Endothelial cell of umbilical vein (primary cell): ENCODE results near the gene DCAF5. TPM values are rescaled to one million over a fixed set of nuclear protein-coding genes. Genes with fewer than 3 reads are reported as not detected.

Source experiments
- BruUV-seq: library from RNA; stranded (reverse); fragments of 400-500 nt; replicated peaks from 2 replicates; lab custom pipeline; 2021; lab: Mats Ljungman, UMichigan
- CTCF ChIA-PET: fragments of 300-600, 350-600 bp; sonication (Branson Sonifier 250); formaldehyde crosslinking; loops from one replicate; lab custom pipeline; 2021; ENCODE audit warnings: antibody characterized with exemption, inconsistent platforms; lab: Charles Lee
- POLR2A ChIA-PET: fragments of 300-600, 350-600 bp; sonication (Branson Sonifier 250); formaldehyde crosslinking; loops from one replicate; lab custom pipeline; 2021; ENCODE audit warnings: antibody characterized with exemption, inconsistent platforms; lab: Charles Lee
- DNase-seq: peaks from one replicate; pipeline ENCODE4 v3.0.0-alpha.2; 2011; ENCODE audit warnings: low read depth, low spot score
- FAIRE-seq: peaks from 2 replicates; lab custom pipeline; 2011; peaks lifted over from hg19 to GRCh38; lab: Jason Lieb, UNC
- H2AFZ ChIP-seq: 2 replicates; pipeline ENCODE4 v1.6.0; 2012; ENCODE audit warnings: low read depth, low read length, control low read depth, inconsistent platforms
- H3K27ac ChIP-seq: 2 replicates; pipeline ENCODE4 v1.5.1; 2011; ENCODE audit warnings: low read depth, mild to moderate bottlenecking, control low read depth, low read length, moderate library complexity; ENCODE audit not compliant: insufficient read depth
- H3K27me3 ChIP-seq, 2 experiments: 2 replicates each; pipeline versions ENCODE4 v1.6.0 to v1.6.1; 2011; ENCODE audit warnings: low read length in 2 of 2, mixed read lengths in 1 of 2; ENCODE audit not compliant: control insufficient read depth in 2 of 2, insufficient read depth in 2 of 2
- H3K36me3 ChIP-seq, 2 experiments: 2 replicates in 1 of 2; 3 replicates in 1 of 2; pipeline ENCODE4 v1.5.1; 2011; ENCODE audit warnings: low read length in 2 of 2, mild to moderate bottlenecking in 1 of 2, moderate library complexity in 1 of 2; ENCODE audit not compliant: control insufficient read depth in 2 of 2, insufficient read depth in 2 of 2; ENCODE audit errors: extremely low read depth in 1 of 2
- H3K4me1 ChIP-seq: 3 replicates; pipeline ENCODE4 v1.5.1; 2011; ENCODE audit warnings: mild to moderate bottlenecking, low read length; ENCODE audit not compliant: control insufficient read depth, insufficient read depth; ENCODE audit errors: extremely low read depth
- H3K4me2 ChIP-seq: 2 replicates; pipeline ENCODE4 v1.6.1; 2011; ENCODE audit warnings: low read length, control low read depth, mixed read lengths; ENCODE audit not compliant: insufficient read depth
- H3K4me3 ChIP-seq, 3 experiments: fragments of 200-600 bp in 1 of 3; sonication (generic), shearing (Covaris generic) in 1 of 3; replicated peaks in 1 of 3; 2 replicates each; pipeline ENCODE4 v1.5.1; 2011 to 2016; ENCODE audit warnings: control low read depth in 3 of 3, low read length in 3 of 3, mild to moderate bottlenecking in 2 of 3, inconsistent platforms in 1 of 3, low read depth in 1 of 3, moderate library complexity in 1 of 3; ENCODE audit not compliant: insufficient read depth in 1 of 3
- H3K79me2 ChIP-seq: 2 replicates; pipeline ENCODE4 v1.6.0; 2012; ENCODE audit warnings: low read length, inconsistent platforms; ENCODE audit not compliant: control insufficient read depth, insufficient read depth
- H3K9ac ChIP-seq: replicated peaks from 2 replicates; pipeline ENCODE3; 2011; ENCODE audit warnings: low read length, control low read depth; ENCODE audit not compliant: insufficient read depth; ENCODE audit errors: extremely low read depth
- H3K9me1 ChIP-seq: replicated peaks from 3 replicates; pipeline ENCODE4 v1.6.0; 2011; ENCODE audit warnings: mild to moderate bottlenecking, low read length; ENCODE audit not compliant: control insufficient read depth, insufficient read depth; ENCODE audit errors: extremely low read depth
- H3K9me3 ChIP-seq: replicated peaks from 2 replicates; pipeline ENCODE4 v1.5.1; 2012; ENCODE audit warnings: low read length, inconsistent platforms; ENCODE audit not compliant: control insufficient read depth, insufficient read depth
- H4K20me1 ChIP-seq: replicated peaks from 2 replicates; pipeline ENCODE3; 2011; ENCODE audit warnings: mild to moderate bottlenecking, low read length; ENCODE audit not compliant: control insufficient read depth, insufficient read depth; ENCODE audit errors: extremely low read depth
- CTCF ChIP-seq, 2 donors: IDR thresholded peaks; 1 replicate in 1 of 2; 2 replicates in 1 of 2; pipeline ENCODE4 v1.5.1; 2011; ENCODE audit warnings: low read length in 2 of 2, mild to moderate bottlenecking in 2 of 2, moderate library complexity in 2 of 2, control low read depth in 1 of 2, inconsistent platforms in 1 of 2, low read depth in 1 of 2; ENCODE audit not compliant: insufficient read depth in 1 of 2; ENCODE audit errors: extremely low read depth in 1 of 2
- EZH2 ChIP-seq: IDR thresholded peaks from 2 replicates; pipeline ENCODE4 v1.6.1; 2012; ENCODE audit warnings: borderline replicate concordance, low read depth, mild to moderate bottlenecking, moderate library complexity, low read length, inconsistent platforms; ENCODE audit not compliant: severe bottlenecking
- FOS ChIP-seq: IDR thresholded peaks from 2 replicates; pipeline ENCODE4 v1.6.1; 2011; ENCODE audit warnings: mild to moderate bottlenecking, low read length, moderate library complexity, borderline replicate concordance; ENCODE audit not compliant: insufficient read depth
- GATA2 ChIP-seq: IDR thresholded peaks from 2 replicates; pipeline ENCODE4 v1.7.0; 2011; ENCODE audit warnings: low read depth, mild to moderate bottlenecking, moderate library complexity, mixed read lengths, low read length; ENCODE audit not compliant: insufficient read length, insufficient read depth
- JUN ChIP-seq: IDR thresholded peaks from 2 replicates; pipeline ENCODE4 v1.6.1; 2011; ENCODE audit warnings: borderline replicate concordance, low read depth; ENCODE audit not compliant: insufficient read length, insufficient read depth
- MAX ChIP-seq: IDR thresholded peaks from 2 replicates; pipeline ENCODE4 v1.6.1; 2011; ENCODE audit not compliant: insufficient read depth, insufficient read length
- MYC ChIP-seq: IDR thresholded peaks from one replicate; pipeline ENCODE4 v1.6.1; 2011; ENCODE audit warnings: mild to moderate bottlenecking, low read depth, low read length
- POLR2A ChIP-seq: IDR thresholded peaks from 2 replicates; pipeline ENCODE4 v1.6.1; 2012; ENCODE audit warnings: low read depth, mild to moderate bottlenecking, control low read depth, low read length
- POLR2AphosphoS5 ChIP-seq: IDR thresholded peaks from 2 replicates; pipeline ENCODE4 v1.6.1; 2012; ENCODE audit warnings: low read depth, mild to moderate bottlenecking, control low read depth, low read length, moderate library complexity; ENCODE audit not compliant: insufficient read depth
- dilution Hi-C: fragments of 300-500 bp; cut with MboI; formaldehyde crosslinking; loops from one replicate; pipeline ENCODE4 v1.15.0; 2019; ENCODE audit warnings: low sequenced_read_pairs; ENCODE audit not compliant: extremely low pct_ligation_motif_present
- intact Hi-C: fragments of 100-400 bp; cut with micrococcal nuclease; formaldehyde crosslinking; loops from one replicate; pipeline ENCODE4 v1.10.0; 2022
- polyA plus RNA-seq, 4 experiments: library from polyadenylated mRNA; depleted of rRNA in 3 of 4; stranded (reverse) in 3 of 4; unstranded in 1 of 4; fragments of >200 nt; gene quantifications; 2 replicates each; pipeline versions ENCODE4 v1.2.1 to v1.2.3, GENCODE V29; 2011 to 2012; ENCODE audit warnings: missing spikeins in 1 of 4
- total RNA-seq: library from RNA; stranded (reverse); gene quantifications from 2 replicates; pipeline ENCODE4 v1.2.3, GENCODE V29; 2021

Gene DCAF5
- total and polyA plus RNA-seq, 2 donors (not counting 3 experiments of a cell fraction or from before 2014, with no cell fraction given), result 37.9 to 52.5 TPM

GRCh38 chr14:69073429-69073828 is 79.5 kb downstream of the DCAF5 start:
- ChIA-PET CTCF (interaction anchor here (0.8 to 1.5 kb wide), 4 partner anchors 11 to 162 kb away, joined by 4 to 6 read pairs (median 4); no protein-coding TSS in a partner anchor), POLR2A (no interaction called here)
- FAIRE-seq (no peak), DNase-seq (no peak)
- dilution Hi-C loops (no loop called here), intact Hi-C loops (no loop called here)
- H3K9me1 ChIP-seq, result no peaks in the 10 kb centered on the region
- BruUV-seq, result no TSS peak
- no peak overlapping the region for H3K9ac ChIP-seq
- H4K20me1 ChIP-seq, result no peaks in the 10 kb centered on the region
- no peak overlapping the region for H3K27ac ChIP-seq
- no peak overlapping the region for H2AFZ ChIP-seq
- no peaks in the 10 kb centered on the region for H3K9me3 ChIP-seq
- no peak overlapping the region for H3K4me2 ChIP-seq
- no peak for TF ChIP-seq GATA2
- no peak for TF ChIP-seq POLR2AphosphoS5
- TF ChIP-seq JUN, result no peak
- no peak for TF ChIP-seq MAX
- no peak for TF ChIP-seq POLR2A
- no peak for TF ChIP-seq MYC
- no peak for TF ChIP-seq EZH2
- H3K4me1 ChIP-seq, result peaks cover 14% of the 10 kb centered on the region
- peaks cover 2 to 6% of the 10 kb centered on the region in 2 experiments for H3K36me3 ChIP-seq
- H3K79me2 ChIP-seq, result peaks cover 1% of the 10 kb centered on the region
- no peaks in the 10 kb centered on the region for H3K27me3 ChIP-seq
- no peak overlapping the region for H3K4me3 ChIP-seq

- Histone ChIP-seq H4K20me1 (no peaks in the 10 kb centered on the region), H3K9me1 (no peaks in the 10 kb centered on the region), H3K27ac (no peak overlapping the region), H2AFZ (no peak overlapping the region), H3K9me3 (no peaks in the 10 kb centered on the region), H3K4me1 (peaks cover 5% of the 10 kb centered on the region), H3K27me3 (no peaks in the 10 kb centered on the region), H3K4me2 (no peak overlapping the region), H3K9ac (no peak overlapping the region), H3K79me2 (peaks cover 1% of the 10 kb centered on the region), H3K36me3 (peaks cover 2 to 6% of the 10 kb centered on the region in 2 experiments), H3K4me3 (no peak overlapping the region)
- intact Hi-C loops, result no loop called here
- BruUV-seq, result no TSS peak
- dilution Hi-C loops, result no loop called here
- ChIA-PET CTCF (interaction anchor here (0.7 to 1.1 kb wide), 2 partner anchors 35 to 96 kb away, joined by 3 read pairs; no protein-coding TSS in a partner anchor), POLR2A (no interaction called here)
- TF ChIP-seq POLR2AphosphoS5 (no peak), POLR2A (no peak), GATA2 (no peak), FOS (no peak), MAX (no peak), EZH2 (no peak), JUN (no peak), CTCF (IDR thresholded peaks at IDR 0.05; ENCODE audit: extremely low read depth in 1 of 2, insufficient read depth in 1 of 2, low read depth in 1 of 2, low read length in 2 of 2) (no peak), MYC (no peak)
- DNase-seq (no peak), FAIRE-seq (no peak)
Observed at GRCh38 chr14:69072584-69072983, 80.3 kb downstream of the DCAF5 start.
